Measurements from ENCODE around the gene P2RX1.
"Not testable (repeated sequence)": the region's sequence is repeated elsewhere in the genome, so short reads cannot be mapped to it uniquely, and the experiment has no call there.

Gene P2RX1

DNA sequence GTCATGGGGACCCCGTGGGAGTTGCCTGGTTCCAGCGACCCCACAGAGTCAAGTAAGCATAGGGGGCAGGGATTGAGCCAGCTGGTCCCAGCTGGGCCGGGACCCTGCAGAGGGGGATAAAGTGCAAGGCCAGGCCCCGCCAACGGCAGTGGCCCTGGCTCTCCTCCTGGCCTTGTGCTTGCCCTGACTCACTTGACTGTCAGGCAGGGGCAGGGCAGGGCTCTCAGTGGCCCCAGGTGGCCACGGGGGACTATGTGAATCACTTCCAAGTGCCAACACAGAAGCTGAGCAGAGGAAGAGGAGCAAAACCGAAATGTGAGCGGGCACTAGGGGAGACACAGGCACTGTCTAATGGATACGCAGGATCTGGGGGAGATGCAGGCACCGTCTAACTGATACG is 48.7 kb downstream of the P2RX1 start:
- H2AFZ ChIP-seq (ENCODE audit: low read length, unreplicated experiment), result no peak overlapping the region
- no peak overlapping the region for H3K27ac ChIP-seq (ENCODE audit: low read depth, low read length)
- H3K4me1 ChIP-seq (ENCODE audit: control insufficient read depth, insufficient read depth, low read length, unreplicated experiment), result peaks cover 20% of the 10 kb centered on the region
- H3K79me2 ChIP-seq (ENCODE audit: control insufficient read depth, insufficient read depth, low read length, unreplicated experiment), result no peaks in the 10 kb centered on the region
- H3K4me3 ChIP-seq (ENCODE audit: low read depth, low read length), result no peak overlapping the region
- no peaks in the 10 kb centered on the region for H3K27me3 ChIP-seq (ENCODE audit: insufficient read depth, low read length)
- no peaks in the 10 kb centered on the region for H3K36me3 ChIP-seq (ENCODE audit: insufficient read depth, low read length)

DNA sequence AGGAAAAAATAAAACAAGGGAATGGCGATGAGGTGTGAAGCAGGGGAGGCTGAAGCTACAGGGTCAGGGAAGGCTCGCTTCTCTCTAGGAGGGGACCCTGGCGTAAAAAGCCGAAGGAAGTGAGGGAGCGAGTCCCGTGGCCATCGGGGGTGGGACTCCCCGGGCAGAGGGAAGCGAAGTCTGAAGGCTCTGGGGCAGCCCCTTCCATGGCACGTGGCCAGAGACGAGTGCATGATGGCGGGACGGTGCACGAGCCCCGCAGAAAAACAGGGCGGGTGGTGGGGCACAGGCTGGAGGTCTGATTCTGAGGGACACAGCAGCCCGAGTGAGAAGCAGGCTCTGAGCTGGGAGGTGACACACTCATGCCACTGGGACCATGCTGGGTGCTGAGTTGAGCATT is 49.2 kb downstream of the P2RX1 start:
- Histone ChIP-seq H3K36me3 (ENCODE audit: insufficient read depth, low read length) (no peaks in the 10 kb centered on the region), H3K4me3 (ENCODE audit: low read depth, low read length) (no peak overlapping the region), H2AFZ (ENCODE audit: low read length, unreplicated experiment) (no peak overlapping the region), H3K27ac (ENCODE audit: low read depth, low read length) (no peak overlapping the region), H3K27me3 (ENCODE audit: insufficient read depth, low read length) (no peaks in the 10 kb centered on the region), H3K79me2 (ENCODE audit: control insufficient read depth, insufficient read depth, low read length, unreplicated experiment) (no peaks in the 10 kb centered on the region), H3K4me1 (ENCODE audit: control insufficient read depth, insufficient read depth, low read length, unreplicated experiment) (peaks cover 20% of the 10 kb centered on the region)

DNA sequence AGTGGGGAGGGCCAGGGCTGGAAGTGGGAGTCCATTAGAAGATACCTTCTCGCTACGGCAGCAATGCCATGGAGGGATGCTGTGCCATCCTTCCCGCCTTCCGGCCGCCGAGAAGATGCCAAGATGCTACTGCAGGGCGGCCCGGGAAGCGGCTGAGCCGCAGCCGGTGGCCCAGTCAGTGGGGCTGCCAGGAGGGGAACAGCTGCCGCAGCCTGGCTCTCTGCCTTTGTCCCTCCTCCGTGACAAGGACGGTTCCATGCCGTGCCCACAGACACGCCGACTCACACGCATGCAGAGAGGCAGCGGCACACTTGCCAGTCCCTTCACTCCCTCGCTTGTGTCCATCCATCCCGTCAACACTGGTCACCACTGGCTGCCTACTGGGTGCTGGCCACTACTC is 50.0 kb downstream of the P2RX1 start:
- Histone ChIP-seq H3K36me3 (ENCODE audit: insufficient read depth, low read length) (no peaks in the 10 kb centered on the region), H3K79me2 (ENCODE audit: control insufficient read depth, insufficient read depth, low read length, unreplicated experiment) (no peaks in the 10 kb centered on the region), H3K4me3 (ENCODE audit: low read depth, low read length) (no peak overlapping the region), H3K27ac (ENCODE audit: low read depth, low read length) (no peak overlapping the region), H3K27me3 (ENCODE audit: insufficient read depth, low read length) (no peaks in the 10 kb centered on the region), H3K4me1 (ENCODE audit: control insufficient read depth, insufficient read depth, low read length, unreplicated experiment) (peaks cover 20% of the 10 kb centered on the region), H2AFZ (ENCODE audit: low read length, unreplicated experiment) (no peak overlapping the region)

DNA sequence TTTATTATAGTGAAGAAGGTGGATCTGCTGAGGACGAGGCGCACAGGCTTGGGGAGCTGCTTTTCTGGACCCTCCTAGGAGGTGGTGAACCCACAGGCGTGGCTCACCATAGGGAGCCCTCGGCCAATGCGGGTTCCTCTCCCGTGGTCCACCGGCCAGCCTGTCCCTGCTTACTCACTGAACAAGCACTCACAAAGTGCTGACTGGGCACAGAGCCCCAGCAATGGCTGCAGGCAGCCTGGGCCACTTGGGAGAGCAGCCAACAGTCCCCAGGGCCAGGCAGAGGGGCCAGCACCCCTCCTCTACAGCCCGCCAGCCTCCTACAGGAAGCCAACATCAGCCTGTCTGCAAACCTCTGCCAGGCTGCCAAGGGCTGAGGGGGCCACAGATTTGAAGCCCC is 51.1 kb downstream of the P2RX1 start:
- H3K4me1 ChIP-seq (ENCODE audit: control insufficient read depth, insufficient read depth, low read length, unreplicated experiment), result peaks cover 17% of the 10 kb centered on the region
- H3K36me3 ChIP-seq (ENCODE audit: insufficient read depth, low read length), result peaks cover 7% of the 10 kb centered on the region; the same call in 1 of the 2 replicates
- H3K4me3 ChIP-seq (ENCODE audit: low read depth, low read length), result no peak overlapping the region
- no peaks in the 10 kb centered on the region for H3K27me3 ChIP-seq (ENCODE audit: insufficient read depth, low read length)
- no peak overlapping the region for H3K27ac ChIP-seq (ENCODE audit: low read depth, low read length)
- H2AFZ ChIP-seq (ENCODE audit: low read length, unreplicated experiment), result no peak overlapping the region
- no peaks in the 10 kb centered on the region for H3K79me2 ChIP-seq (ENCODE audit: control insufficient read depth, insufficient read depth, low read length, unreplicated experiment)

DNA sequence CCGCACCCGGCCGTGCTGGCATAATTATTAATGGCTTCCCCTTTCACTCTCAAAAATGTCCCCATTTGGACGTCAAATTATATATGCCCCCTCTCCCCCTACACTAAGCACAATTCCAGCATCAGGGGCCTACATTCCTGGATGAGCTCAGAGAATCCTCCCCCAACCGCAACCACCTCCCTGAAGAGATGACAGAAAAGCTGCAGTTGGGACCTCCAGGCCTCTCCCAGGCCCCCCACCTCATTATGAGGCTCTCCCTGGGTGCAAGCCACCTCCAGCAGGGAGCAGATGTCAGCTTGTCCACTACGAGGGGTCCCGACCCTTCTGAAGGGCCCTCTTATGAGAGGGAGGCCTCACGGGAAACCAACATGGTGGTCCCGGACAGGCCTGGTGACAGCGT is 51.7 kb downstream of the P2RX1 start:
- H3K36me3 ChIP-seq (ENCODE audit: insufficient read depth, low read length), result peaks cover 7% of the 10 kb centered on the region; the same call in 1 of the 2 replicates
- H3K4me1 ChIP-seq (ENCODE audit: control insufficient read depth, insufficient read depth, low read length, unreplicated experiment), result peaks cover 17% of the 10 kb centered on the region
- no peaks in the 10 kb centered on the region for H3K27me3 ChIP-seq (ENCODE audit: insufficient read depth, low read length)
- no peak overlapping the region for H3K27ac ChIP-seq (ENCODE audit: low read depth, low read length)
- no peak overlapping the region for H2AFZ ChIP-seq (ENCODE audit: low read length, unreplicated experiment)
- no peak overlapping the region for H3K4me3 ChIP-seq (ENCODE audit: low read depth, low read length)
- H3K79me2 ChIP-seq (ENCODE audit: control insufficient read depth, insufficient read depth, low read length, unreplicated experiment), result no peaks in the 10 kb centered on the region

DNA sequence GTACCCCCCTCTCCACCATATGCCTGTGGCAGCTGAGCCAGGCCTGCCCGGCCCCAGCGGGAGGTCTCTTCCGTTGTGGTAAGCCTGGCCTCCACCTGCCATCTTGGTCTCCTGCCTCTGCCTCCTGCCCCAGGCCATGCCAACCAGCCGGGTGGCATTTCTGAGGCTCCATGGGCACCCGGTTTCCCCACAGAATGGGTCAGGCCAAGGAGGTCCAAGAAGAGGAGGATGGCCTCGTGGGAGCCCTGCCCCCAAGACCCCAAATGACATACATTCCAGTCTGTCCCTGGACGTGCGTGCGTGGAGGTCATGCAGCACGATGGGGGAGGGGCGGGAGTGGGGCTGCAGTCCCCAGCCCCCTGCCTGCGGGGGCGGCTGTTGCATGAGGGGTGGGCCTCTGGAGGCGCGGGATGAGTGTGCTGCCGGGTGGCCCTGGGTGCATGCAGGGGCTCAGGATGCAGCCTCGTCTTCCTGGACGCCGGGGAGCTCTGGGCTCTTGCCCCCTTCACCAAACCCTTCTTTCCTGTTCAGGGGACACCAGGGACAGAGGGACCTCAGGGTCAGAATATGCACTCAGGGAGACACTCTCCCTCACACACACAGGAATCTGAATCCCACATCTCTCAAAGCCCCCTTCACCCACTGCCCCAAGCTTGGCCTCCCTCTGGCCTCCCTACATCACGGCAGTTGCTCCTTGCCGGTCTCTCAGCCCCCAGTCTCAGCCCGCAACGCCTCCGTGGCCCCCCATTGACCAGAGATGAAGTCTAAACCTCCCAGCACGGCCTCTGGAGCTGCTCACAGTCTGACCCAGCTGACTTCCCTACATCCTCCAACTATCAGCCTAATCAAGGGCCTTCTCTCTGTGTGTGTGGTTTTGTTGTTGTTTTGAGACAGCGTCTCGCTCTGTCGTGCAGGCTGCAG is 54.2 kb downstream of the P2RX1 start:
- H3K27ac ChIP-seq (ENCODE audit: low read depth, low read length), result no peak overlapping the region
- peaks cover 7% of the 10 kb centered on the region; the same call in 1 of the 2 replicates for H3K36me3 ChIP-seq (ENCODE audit: insufficient read depth, low read length)
- peaks cover 12% of the 10 kb centered on the region for H3K4me1 ChIP-seq (ENCODE audit: control insufficient read depth, insufficient read depth, low read length, unreplicated experiment)
- no peak overlapping the region for H2AFZ ChIP-seq (ENCODE audit: low read length, unreplicated experiment)
- H3K79me2 ChIP-seq (ENCODE audit: control insufficient read depth, insufficient read depth, low read length, unreplicated experiment), result no peaks in the 10 kb centered on the region
- no peak overlapping the region for H3K4me3 ChIP-seq (ENCODE audit: low read depth, low read length)
- no peaks in the 10 kb centered on the region for H3K27me3 ChIP-seq (ENCODE audit: insufficient read depth, low read length)

DNA sequence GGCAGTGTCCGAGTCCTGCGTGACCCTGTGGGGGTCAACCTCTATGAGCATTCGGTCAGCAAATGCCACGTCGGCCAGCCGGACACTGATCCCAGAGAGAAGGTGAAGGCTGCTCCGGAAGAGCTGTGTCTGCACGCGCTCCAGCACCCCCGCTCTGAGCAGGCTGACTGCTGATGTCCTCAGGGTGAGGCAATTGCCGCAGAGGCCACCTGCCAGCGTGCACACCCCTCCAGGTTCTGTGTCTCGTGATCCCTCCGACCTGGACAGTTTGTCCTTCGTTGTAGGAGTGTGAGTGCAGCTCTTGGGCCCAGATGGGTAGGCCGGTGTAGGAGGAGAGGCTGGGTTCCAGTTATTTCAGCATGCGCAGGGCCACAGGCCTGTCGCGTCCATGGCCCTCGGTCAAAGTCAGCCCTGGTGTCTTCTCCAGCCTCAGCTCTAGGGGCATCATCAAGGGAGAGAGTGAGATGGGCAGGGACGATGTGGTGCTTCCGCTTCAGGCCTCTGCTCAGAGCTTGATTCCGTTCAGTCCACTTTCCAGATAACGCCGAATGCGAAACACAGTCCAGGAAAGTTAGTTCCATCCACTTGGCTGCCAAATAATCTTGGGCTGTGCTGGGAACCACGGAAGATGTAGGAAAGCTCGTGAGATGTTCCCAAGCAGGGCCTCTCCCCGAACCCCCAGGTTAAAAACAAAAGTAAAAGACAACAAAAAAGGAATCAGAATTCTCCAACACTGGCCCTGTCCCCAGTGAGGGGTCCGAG is 55.1 kb downstream of the P2RX1 start:
- Histone ChIP-seq H3K79me2 (ENCODE audit: control insufficient read depth, insufficient read depth, low read length, unreplicated experiment) (no peaks in the 10 kb centered on the region), H3K27me3 (ENCODE audit: insufficient read depth, low read length) (no peaks in the 10 kb centered on the region), H3K4me1 (ENCODE audit: control insufficient read depth, insufficient read depth, low read length, unreplicated experiment) (peaks cover 12% of the 10 kb centered on the region), H3K36me3 (ENCODE audit: insufficient read depth, low read length) (peaks cover 7% of the 10 kb centered on the region; the same call in 1 of the 2 replicates), H3K27ac (ENCODE audit: low read depth, low read length) (no peak overlapping the region), H2AFZ (ENCODE audit: low read length, unreplicated experiment) (no peak overlapping the region), H3K4me3 (ENCODE audit: low read depth, low read length) (no peak overlapping the region)

DNA sequence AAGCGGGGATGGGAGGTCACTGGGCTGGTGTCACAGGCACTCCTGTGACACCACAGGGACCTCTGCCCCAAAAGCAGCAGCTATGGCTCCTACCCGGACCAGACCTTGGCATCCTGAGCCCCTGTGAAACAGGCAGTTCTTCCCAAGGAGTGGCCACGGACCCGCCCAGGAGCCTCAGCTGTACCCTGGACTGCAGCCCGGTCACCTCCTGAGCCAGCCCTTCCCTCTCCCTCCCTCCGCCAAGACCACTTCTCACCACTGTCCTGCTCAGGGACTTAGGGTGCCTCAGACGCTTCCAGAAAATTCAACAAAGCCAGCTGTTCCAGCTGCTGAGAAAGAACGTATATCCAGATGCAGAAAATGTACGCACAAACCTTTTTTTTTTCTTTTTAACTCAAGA is 56.3 kb downstream of the P2RX1 start:
- Histone ChIP-seq H3K27ac (ENCODE audit: low read depth, low read length) (no peak overlapping the region), H3K36me3 (ENCODE audit: insufficient read depth, low read length) (peaks cover 7% of the 10 kb centered on the region; the same call in 1 of the 2 replicates), H2AFZ (ENCODE audit: low read length, unreplicated experiment) (no peak overlapping the region), H3K27me3 (ENCODE audit: insufficient read depth, low read length) (no peaks in the 10 kb centered on the region), H3K4me1 (ENCODE audit: control insufficient read depth, insufficient read depth, low read length, unreplicated experiment) (peaks cover 5% of the 10 kb centered on the region), H3K4me3 (ENCODE audit: low read depth, low read length) (no peak overlapping the region), H3K79me2 (ENCODE audit: control insufficient read depth, insufficient read depth, low read length, unreplicated experiment) (no peaks in the 10 kb centered on the region)

DNA sequence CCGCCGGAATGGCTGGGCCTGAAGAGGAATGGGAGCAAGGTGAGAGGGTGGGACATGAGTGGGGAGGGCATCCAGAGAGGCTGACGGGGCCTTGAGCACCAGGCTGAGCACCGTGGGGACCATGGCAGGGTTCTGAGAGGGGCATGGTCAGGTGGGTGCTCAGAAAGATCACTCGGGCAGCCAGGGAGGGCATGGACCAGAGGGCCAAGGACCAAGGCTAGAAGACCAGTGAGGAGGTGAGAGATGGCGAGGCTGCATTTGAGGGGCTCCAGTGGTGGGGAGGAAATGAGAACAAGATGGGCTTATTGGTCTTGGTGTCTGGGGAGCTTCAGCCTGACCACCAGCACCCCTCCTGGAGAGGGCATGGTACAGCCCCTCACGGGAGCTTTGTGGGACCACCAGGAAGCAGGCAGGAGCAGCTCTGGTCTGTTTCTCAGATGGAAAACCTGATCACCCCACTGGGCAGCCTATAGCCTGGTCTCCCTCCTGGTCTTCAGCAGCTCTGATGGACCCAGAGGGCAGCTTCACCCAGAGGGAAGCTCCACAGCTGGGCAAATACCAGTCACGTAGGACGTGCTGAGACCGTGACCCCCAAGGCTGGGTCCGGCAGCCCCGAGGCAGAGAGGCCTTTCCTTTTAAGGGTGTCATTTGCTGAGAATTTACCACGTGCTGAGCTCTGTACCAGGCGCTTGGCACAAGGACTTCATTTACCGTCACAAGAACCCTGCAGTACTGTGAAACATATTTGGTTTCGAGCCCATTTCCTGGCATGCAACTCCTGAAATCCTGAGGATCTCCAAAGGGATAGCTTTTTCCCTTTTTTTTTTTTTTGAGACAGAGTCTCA is 58.8 kb downstream of the P2RX1 start:
- Histone ChIP-seq H3K27me3 (ENCODE audit: insufficient read depth, low read length) (no peaks in the 10 kb centered on the region), H3K4me3 (ENCODE audit: low read depth, low read length) (no peak overlapping the region), H2AFZ (ENCODE audit: low read length, unreplicated experiment) (no peak overlapping the region), H3K27ac (ENCODE audit: low read depth, low read length) (no peak overlapping the region), H3K4me1 (ENCODE audit: control insufficient read depth, insufficient read depth, low read length, unreplicated experiment) (no peaks in the 10 kb centered on the region), H3K79me2 (ENCODE audit: control insufficient read depth, insufficient read depth, low read length, unreplicated experiment) (no peaks in the 10 kb centered on the region), H3K36me3 (ENCODE audit: insufficient read depth, low read length) (peaks cover 7% of the 10 kb centered on the region; the same call in 1 of the 2 replicates)

DNA sequence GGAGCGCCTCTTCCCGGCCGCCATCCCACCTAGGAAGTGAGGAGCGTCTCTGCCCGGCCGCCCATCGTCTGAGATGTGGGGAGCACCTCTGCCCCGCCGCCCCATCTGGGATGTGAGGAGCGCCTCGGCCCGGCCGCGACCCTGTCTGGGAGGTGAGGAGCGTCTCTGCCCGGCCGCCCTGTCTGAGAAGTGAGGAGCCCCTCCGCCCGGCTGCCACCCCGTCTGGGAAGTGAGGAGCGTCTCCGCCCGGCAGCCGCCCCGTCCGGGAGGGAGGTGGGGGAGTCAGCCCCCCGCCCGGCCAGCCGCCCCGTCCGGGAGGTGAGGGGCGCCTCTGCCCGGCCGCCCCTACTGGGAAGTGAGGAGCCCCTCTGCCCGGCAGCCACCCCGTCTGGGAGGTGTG is 62.1 kb downstream of the P2RX1 start:
- H3K27me3 ChIP-seq (ENCODE audit: insufficient read depth, low read length); H2AFZ ChIP-seq (ENCODE audit: low read length, unreplicated experiment); H3K27ac ChIP-seq (ENCODE audit: low read depth, low read length); H3K4me1 ChIP-seq (ENCODE audit: control insufficient read depth, insufficient read depth, low read length, unreplicated experiment); H3K79me2 ChIP-seq (ENCODE audit: control insufficient read depth, insufficient read depth, low read length, unreplicated experiment); H3K36me3 ChIP-seq (ENCODE audit: insufficient read depth, low read length); H3K4me3 ChIP-seq (ENCODE audit: low read depth, low read length): not testable (repeated sequence)
